Measurements from ENCODE around the gene RABEP2.

The RABEP2 gene

DNA sequence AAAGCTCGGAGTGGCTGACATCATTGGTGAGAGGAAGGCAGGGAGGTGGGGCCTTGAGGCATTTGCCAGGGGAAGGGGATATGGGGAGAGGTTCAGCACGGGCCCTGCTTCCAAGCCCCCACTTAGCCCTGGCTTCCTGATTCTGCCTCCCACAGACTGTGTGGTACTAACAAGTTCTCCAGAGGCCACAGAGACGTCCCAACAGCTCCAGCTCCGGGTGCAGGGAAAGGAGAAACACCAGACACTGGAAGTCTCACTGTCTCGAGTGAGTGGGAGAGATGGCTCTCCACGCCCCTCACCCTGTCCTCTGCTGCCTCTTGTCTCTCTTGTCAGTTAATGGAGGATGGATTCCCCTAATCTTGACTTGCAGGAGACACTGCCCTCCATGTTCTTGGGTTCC, 33.8 kb upstream of the RABEP2 start:
- peaks cover 11% of the 10 kb centered on the region for H3K4me1 ChIP-seq (ENCODE audit: insufficient read depth, low read length, poor library complexity, severe bottlenecking)
- H2AFZ ChIP-seq (ENCODE audit: low read length): no peak overlapping the region
- no peaks in the 10 kb centered on the region for H3K9me3 ChIP-seq (ENCODE audit: insufficient read depth, low read depth, low read length)
- H3K36me3 ChIP-seq (ENCODE audit: insufficient read depth, low read length): peaks cover 79% of the 10 kb centered on the region
- H4K20me1 ChIP-seq (ENCODE audit: insufficient read depth, low read length, poor library complexity, severe bottlenecking): peaks cover 10% of the 10 kb centered on the region
- peaks cover 25% of the 10 kb centered on the region for H3K79me2 ChIP-seq (ENCODE audit: insufficient read depth, low read length)
- no peak overlapping the region for H3K4me3 ChIP-seq (ENCODE audit: low read length, poor library complexity, severe bottlenecking)
- H3K9ac ChIP-seq (ENCODE audit: low read depth, low read length, poor library complexity, severe bottlenecking): no peak overlapping the region
- no peak overlapping the region for H3K4me2 ChIP-seq (ENCODE audit: low read depth, low read length, poor library complexity, severe bottlenecking)
- no peaks in the 10 kb centered on the region for H3K9me2 ChIP-seq (replicated peaks; ENCODE audit: low read depth, low read length)
- no peak for TF ChIP-seq EZH2phosphoT487 (IDR thresholded peaks at IDR 0.05; ENCODE audit: borderline replicate concordance)
- TF ChIP-seq, protein P1, sequence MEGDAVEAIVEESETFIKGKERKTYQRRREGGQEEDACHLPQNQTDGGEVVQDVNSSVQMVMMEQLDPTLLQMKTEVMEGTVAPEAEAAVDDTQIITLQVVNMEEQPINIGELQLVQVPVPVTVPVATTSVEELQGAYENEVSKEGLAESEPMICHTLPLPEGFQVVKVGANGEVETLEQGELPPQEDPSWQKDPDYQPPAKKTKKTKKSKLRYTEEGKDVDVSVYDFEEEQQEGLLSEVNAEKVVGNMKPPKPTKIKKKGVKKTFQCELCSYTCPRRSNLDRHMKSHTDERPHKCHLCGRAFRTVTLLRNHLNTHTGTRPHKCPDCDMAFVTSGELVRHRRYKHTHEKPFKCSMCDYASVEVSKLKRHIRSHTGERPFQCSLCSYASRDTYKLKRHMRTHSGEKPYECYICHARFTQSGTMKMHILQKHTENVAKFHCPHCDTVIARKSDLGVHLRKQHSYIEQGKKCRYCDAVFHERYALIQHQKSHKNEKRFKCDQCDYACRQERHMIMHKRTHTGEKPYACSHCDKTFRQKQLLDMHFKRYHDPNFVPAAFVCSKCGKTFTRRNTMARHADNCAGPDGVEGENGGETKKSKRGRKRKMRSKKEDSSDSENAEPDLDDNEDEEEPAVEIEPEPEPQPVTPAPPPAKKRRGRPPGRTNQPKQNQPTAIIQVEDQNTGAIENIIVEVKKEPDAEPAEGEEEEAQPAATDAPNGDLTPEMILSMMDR (conservative IDR thresholded peaks at IDR 0.05; ENCODE audit: low read length): no peak
- no peaks in the 10 kb centered on the region for H3K27me3 ChIP-seq (ENCODE audit: insufficient read depth, low read length, poor library complexity, severe bottlenecking)
- H3F3A ChIP-seq (ENCODE audit: low read depth): no peaks in the 10 kb centered on the region

DNA sequence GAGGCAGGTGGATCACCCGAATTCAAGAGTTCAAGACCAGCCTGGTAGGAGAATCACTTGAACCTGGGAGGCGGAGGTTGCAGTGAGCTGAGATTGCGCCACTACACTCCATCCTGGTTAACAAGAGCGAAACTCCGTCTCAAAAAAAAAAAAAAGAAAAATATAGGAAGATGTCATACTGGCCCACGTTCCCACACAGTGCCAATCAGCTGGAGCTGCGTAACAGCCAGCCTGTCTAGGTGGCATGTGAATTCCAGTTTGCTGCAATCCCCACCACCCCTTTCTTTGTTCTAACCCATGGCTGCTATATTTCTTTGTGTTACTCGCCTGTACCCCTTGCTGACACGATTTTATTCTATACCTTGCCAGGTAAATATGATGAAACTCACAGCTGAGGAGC, 33.2 kb upstream of the RABEP2 start:
- H3K9ac ChIP-seq (ENCODE audit: low read depth, low read length, poor library complexity, severe bottlenecking): no peak overlapping the region
- no peaks in the 10 kb centered on the region for H3K27me3 ChIP-seq (ENCODE audit: insufficient read depth, low read length, poor library complexity, severe bottlenecking)
- peaks cover 78% of the 10 kb centered on the region for H3K36me3 ChIP-seq (ENCODE audit: insufficient read depth, low read length)

DNA sequence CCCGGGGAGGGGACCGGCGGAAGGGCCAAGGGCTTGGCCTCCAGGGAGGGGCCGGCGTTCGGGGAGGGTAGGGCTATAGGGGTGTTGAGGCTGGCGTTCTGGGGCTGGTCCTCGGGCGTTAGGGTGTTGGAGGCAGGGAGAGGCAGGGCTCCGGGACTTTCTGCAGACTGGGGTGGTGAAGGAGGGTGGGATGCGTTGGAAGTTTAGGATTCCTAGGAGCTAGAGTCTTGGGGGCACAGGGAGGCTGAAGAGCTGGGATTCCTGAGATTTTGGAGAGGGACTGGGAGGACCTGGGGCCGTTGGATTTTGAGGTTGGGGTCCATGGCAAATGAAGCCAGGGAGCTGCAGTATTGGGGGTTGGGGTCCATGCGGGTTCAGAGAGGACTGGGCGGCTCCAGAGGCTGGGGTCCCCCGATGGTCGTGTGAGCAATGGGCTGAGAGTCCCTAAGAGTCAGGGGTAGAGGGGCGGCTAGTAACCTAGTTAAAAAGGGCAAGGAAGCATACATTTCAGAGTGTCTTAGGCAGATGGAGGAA, 26.4 kb upstream of the RABEP2 start:
- Histone ChIP-seq H3K79me2 (ENCODE audit: insufficient read depth, low read length) (peaks cover 54% of the 10 kb centered on the region), H2AFZ (ENCODE audit: low read length) (peak overlapping the region; percentile 78; the same call in 1 of the 2 replicates)

More for the DNA sequence above, 33.2 kb upstream of the RABEP2 start:
- Histone ChIP-seq H3K9me2 (replicated peaks; ENCODE audit: low read depth, low read length) (no peaks in the 10 kb centered on the region), H3F3A (ENCODE audit: low read depth) (no peaks in the 10 kb centered on the region), H3K4me3 (ENCODE audit: low read length, poor library complexity, severe bottlenecking) (no peak overlapping the region), H2AFZ (ENCODE audit: low read length) (no peak overlapping the region), H3K4me1 (ENCODE audit: insufficient read depth, low read length, poor library complexity, severe bottlenecking) (peaks cover 17% of the 10 kb centered on the region), H3K4me2 (ENCODE audit: low read depth, low read length, poor library complexity, severe bottlenecking) (no peak overlapping the region), H4K20me1 (ENCODE audit: insufficient read depth, low read length, poor library complexity, severe bottlenecking) (peaks cover 16% of the 10 kb centered on the region), H3K79me2 (ENCODE audit: insufficient read depth, low read length) (peaks cover 31% of the 10 kb centered on the region), H3K9me3 (ENCODE audit: insufficient read depth, low read depth, low read length) (no peaks in the 10 kb centered on the region)
- TF ChIP-seq EZH2phosphoT487 (IDR thresholded peaks at IDR 0.05; ENCODE audit: borderline replicate concordance): no peak
- TF ChIP-seq, protein P1 (conservative IDR thresholded peaks at IDR 0.05; ENCODE audit: low read length): no peak

More for the DNA sequence above, 26.4 kb upstream of the RABEP2 start:
- Histone ChIP-seq H3K9me2 (replicated peaks; ENCODE audit: low read depth, low read length) (no peaks in the 10 kb centered on the region), H3K4me1 (ENCODE audit: insufficient read depth, low read length, poor library complexity, severe bottlenecking) (peaks cover 33% of the 10 kb centered on the region), H3K4me3 (ENCODE audit: low read length, poor library complexity, severe bottlenecking) (peak overlapping the region; percentile 100), H3K9me3 (ENCODE audit: insufficient read depth, low read depth, low read length) (no peaks in the 10 kb centered on the region), H4K20me1 (ENCODE audit: insufficient read depth, low read length, poor library complexity, severe bottlenecking) (peaks cover 35% of the 10 kb centered on the region), H3K9ac (ENCODE audit: low read depth, low read length, poor library complexity, severe bottlenecking) (peak overlapping the region; percentile 95), H3K36me3 (ENCODE audit: insufficient read depth, low read length) (peaks cover 29% of the 10 kb centered on the region), H3K27me3 (ENCODE audit: insufficient read depth, low read length, poor library complexity, severe bottlenecking) (no peaks in the 10 kb centered on the region), H3F3A (ENCODE audit: low read depth) (0 out of 2 replicates have a peak, but pooled peaks cover 3% of the 10 kb centered on the region), H3K4me2 (ENCODE audit: low read depth, low read length, poor library complexity, severe bottlenecking) (peak overlapping the region; percentile 99)
- no peak for TF ChIP-seq EZH2phosphoT487 (IDR thresholded peaks at IDR 0.05; ENCODE audit: borderline replicate concordance)
- TF ChIP-seq, protein P1 (conservative IDR thresholded peaks at IDR 0.05; ENCODE audit: low read length): no peak
